Measurements from ENCODE around the gene POU2AF2.

POU2AF2 gene, protein sequence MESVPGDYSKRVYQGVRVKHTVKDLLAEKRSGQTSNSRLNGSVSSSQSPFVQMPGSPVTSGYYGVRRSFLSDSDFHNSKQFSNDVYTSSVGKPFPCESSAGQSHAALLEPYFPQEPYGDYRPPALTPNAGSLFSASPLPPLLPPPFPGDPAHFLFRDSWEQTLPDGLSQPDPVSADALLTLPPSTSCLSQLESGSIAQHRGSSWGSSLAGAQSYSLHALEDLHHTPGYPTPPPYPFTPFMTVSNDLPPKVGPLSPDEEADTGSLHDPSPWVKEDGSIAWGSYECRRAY

DNA sequence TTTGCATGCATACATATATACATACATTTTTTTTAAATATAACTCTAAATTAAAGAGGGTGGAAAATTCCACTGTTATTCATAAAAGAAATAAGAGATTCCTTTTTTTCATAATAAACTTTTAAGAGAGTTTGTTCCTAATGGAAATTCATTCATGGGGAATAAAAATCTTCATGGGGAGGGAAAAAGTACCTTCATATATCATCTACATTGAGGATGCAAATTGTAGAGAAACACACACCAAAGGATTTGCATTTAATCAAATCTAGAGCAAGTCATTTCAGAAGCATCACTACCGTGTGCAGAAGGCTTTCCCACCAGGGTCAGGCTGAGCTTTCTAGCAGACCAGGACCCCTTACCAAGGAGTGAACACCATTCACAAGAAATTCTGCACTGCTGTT, at the start of gene POU2AF2:
POU2AF2 (plus strand) TSS at position 301 of the 400 bp plus-strand sequence. CDS start 129 bp downstream, outside the sequence.
- H3K4me3 ChIP-seq (ENCODE audit: low read depth, low read length) = no peak within 1 kb of the TSS
- TF ChIP-seq, protein P1, sequence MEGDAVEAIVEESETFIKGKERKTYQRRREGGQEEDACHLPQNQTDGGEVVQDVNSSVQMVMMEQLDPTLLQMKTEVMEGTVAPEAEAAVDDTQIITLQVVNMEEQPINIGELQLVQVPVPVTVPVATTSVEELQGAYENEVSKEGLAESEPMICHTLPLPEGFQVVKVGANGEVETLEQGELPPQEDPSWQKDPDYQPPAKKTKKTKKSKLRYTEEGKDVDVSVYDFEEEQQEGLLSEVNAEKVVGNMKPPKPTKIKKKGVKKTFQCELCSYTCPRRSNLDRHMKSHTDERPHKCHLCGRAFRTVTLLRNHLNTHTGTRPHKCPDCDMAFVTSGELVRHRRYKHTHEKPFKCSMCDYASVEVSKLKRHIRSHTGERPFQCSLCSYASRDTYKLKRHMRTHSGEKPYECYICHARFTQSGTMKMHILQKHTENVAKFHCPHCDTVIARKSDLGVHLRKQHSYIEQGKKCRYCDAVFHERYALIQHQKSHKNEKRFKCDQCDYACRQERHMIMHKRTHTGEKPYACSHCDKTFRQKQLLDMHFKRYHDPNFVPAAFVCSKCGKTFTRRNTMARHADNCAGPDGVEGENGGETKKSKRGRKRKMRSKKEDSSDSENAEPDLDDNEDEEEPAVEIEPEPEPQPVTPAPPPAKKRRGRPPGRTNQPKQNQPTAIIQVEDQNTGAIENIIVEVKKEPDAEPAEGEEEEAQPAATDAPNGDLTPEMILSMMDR (IDR thresholded peaks at IDR 0.05; ENCODE audit: insufficient read depth, low read depth, low read length, missing control alignments) = no peak
- DNase-seq (ENCODE audit: low read depth) = no peak

DNA sequence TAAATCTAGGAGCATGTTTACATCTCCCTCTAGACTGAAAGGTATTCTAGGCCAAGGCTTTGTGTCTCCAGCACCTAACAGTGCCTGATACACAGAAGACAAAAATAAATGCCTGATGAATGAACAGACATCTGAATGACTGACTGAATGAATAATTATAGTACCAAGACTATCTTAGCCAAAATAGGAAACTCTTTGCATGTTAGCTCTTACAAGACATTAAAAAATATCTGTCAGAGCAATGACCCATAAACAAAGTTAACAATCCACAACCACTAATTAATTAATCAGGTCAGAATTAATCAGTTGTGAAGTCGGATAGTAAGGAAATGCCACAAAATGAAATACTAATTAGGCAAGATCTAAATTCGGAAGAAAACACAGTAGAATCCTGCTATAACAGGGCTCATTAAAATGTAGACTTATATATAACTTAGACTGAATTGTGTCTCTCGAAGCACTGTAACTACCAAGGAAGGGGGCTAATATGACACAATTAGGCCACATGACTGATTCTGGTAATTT, 45.5 kb upstream of the POU2AF2 start:
- no peak for DNase-seq (ENCODE audit: low read depth)
- no peak overlapping the region for H3K4me3 ChIP-seq (ENCODE audit: low read depth, low read length)
- TF ChIP-seq, protein P1 (IDR thresholded peaks at IDR 0.05; ENCODE audit: insufficient read depth, low read depth, low read length, missing control alignments) = no peak

DNA sequence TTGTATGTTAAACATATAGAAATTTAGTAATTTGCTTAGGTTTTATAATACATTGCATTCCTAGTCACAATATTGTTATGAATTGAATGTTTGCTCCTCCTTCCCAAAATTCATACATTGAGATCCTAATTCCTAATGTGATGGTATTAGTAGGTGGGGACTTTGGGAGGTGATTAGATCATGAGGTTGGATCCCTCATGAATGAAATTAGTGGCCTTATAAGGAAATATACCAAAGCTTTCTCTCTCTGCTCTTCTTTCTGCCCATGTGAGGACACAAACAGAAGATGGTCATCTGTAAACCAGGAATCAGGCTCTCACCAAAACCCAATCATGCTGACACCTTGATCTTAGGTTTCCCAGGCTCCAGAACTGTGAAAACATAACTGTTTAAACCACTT, 41.3 kb upstream of the POU2AF2 start:
- H3K4me3 ChIP-seq (ENCODE audit: low read depth, low read length) = no peak overlapping the region
- TF ChIP-seq, protein P1 (IDR thresholded peaks at IDR 0.05; ENCODE audit: insufficient read depth, low read depth, low read length, missing control alignments) = no peak
- DNase-seq (ENCODE audit: low read depth) = no peak

DNA sequence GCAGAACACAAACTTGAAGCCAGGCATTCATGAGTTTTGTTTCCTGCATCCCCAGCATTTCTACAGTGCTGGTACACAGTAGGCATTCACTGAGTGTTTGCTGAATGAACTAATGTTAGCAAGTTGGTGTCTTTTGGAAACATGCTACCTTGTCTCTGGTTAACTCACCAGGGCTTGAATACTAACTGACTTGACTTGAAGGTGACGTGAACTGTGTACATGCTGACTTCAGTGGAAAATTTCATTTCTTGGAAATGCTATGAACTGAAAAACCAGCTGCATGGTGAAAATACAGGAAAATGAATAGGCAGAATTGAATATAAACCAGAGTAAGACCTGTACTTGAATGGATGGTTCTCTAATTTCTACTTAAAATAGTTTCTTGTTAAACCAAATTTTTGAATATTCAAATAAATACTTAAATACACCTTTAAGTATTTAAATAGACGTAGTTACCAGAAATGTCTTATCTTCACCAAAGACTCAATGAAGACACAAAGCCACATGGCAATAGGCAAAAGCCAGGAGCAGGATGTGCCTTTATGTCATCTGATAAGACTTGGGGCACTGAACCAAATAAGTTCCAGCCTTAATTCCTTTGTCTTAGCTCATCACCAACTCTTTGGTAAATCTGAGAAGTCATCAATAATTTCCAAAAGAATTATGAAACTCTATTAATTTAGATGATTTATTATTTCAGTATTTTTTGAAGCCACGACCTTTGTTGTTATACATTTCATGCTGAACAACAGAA, 39.7 kb upstream of the POU2AF2 start:
- DNase-seq (ENCODE audit: low read depth) = no peak
- no peak overlapping the region for H3K4me3 ChIP-seq (ENCODE audit: low read depth, low read length)
- TF ChIP-seq, protein P1 (IDR thresholded peaks at IDR 0.05; ENCODE audit: insufficient read depth, low read depth, low read length, missing control alignments) = no peak

DNA sequence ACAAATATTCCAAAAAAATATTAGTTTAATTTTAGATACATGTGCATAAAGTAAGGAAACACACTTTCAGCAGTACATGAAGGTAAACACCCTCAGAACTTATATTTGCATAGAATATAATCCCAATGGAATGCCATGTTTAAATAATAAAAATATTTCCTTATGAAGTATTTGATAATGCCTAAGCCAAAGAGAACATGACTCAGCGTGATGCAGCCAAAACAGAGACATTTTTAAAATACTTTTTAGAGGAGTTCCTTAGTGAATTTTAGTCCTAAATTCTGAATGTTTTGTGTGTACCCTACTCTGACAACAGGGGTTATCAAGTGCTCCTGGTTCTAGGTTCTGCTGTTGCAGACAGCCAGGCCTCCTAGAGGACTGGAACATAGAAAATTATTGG, 39.1 kb upstream of the POU2AF2 start:
- no peak for DNase-seq (ENCODE audit: low read depth)
- TF ChIP-seq, protein P1 (IDR thresholded peaks at IDR 0.05; ENCODE audit: insufficient read depth, low read depth, low read length, missing control alignments) = no peak
- H3K4me3 ChIP-seq (ENCODE audit: low read depth, low read length) = no peak overlapping the region

DNA sequence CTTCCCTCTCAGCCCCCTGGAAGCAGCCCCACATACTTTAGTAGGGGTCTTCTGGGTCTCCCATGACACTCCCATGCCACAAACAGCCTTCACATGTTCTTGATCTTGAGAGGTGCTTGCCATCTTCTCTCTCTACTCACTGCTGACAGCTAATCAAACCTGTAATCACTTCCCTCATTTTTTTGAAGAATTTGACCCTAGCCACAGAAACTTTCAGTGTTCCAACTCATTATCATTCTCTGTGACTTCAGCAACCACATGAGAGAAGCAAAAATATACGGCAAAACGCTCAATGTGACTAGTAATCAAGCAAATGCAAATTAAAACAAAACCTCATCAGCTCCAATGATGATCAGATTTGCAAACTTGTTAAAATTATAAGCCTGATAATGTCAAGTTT, 38.3 kb upstream of the POU2AF2 start:
- TF ChIP-seq, protein P1 (IDR thresholded peaks at IDR 0.05; ENCODE audit: insufficient read depth, low read depth, low read length, missing control alignments) = no peak
- H3K4me3 ChIP-seq (ENCODE audit: low read depth, low read length) = no peak overlapping the region

More for the DNA sequence above, 38.3 kb upstream of the POU2AF2 start:
- no peak for DNase-seq (ENCODE audit: low read depth)
